Endodermal cell (in vitro differentiated cells): Measurements from ENCODE around the gene PTRH1. TPM values are rescaled to one million over a fixed set of nuclear protein-coding genes. Genes with fewer than 3 reads are reported as not detected.
A peak's percentile ranks its signal among the peaks of the same experiment; 100 is the strongest.

Experiments
- DNase-seq: peaks from one replicate; pipeline ENCODE4 v3.0.0-alpha.2; 2017
- H3K27ac ChIP-seq: 2 replicates; pipeline ENCODE4 v1.5.1; 2013; ENCODE audit warnings: mild to moderate bottlenecking, low read depth, low read length, moderate library complexity
- H3K27me3 ChIP-seq: 2 replicates; pipeline ENCODE4 v1.6.1; 2013; ENCODE audit warnings: mild to moderate bottlenecking, low read length, moderate library complexity; ENCODE audit not compliant: insufficient read depth, control insufficient read depth, poor library complexity, severe bottlenecking
- H3K36me3 ChIP-seq: 2 replicates; pipeline ENCODE4 v1.7.0; 2013; ENCODE audit warnings: mild to moderate bottlenecking, low read length, moderate library complexity; ENCODE audit not compliant: control insufficient read depth, insufficient read depth
- H3K4me1 ChIP-seq: one replicate; pipeline ENCODE4 v1.7.0; 2013; ENCODE audit warnings: low read length; ENCODE audit not compliant: control insufficient read depth, insufficient read depth
- H3K4me3 ChIP-seq: 2 replicates; pipeline ENCODE4 v1.5.1; 2013; ENCODE audit warnings: mild to moderate bottlenecking, low read length, moderate library complexity
- H3K9ac ChIP-seq: 2 replicates; pipeline ENCODE4 v1.6.1; 2013; ENCODE audit warnings: mild to moderate bottlenecking, low read length, moderate library complexity; ENCODE audit not compliant: poor library complexity, severe bottlenecking; ENCODE audit errors: extremely low read depth
- H3K9me3 ChIP-seq: 2 replicates; pipeline ENCODE4 v1.6.1; 2013; ENCODE audit warnings: mild to moderate bottlenecking, low read length, moderate library complexity; ENCODE audit not compliant: control insufficient read depth
- H3K27ac Mint-ChIP-seq: 2 replicates; pipeline ENCODE4 v1.8.0; 2020; ENCODE audit warnings: mixed read lengths
- H3K27me3 Mint-ChIP-seq: 2 replicates; pipeline ENCODE4 v1.8.0; 2021; ENCODE audit warnings: mild to moderate bottlenecking, mixed read lengths; ENCODE audit not compliant: insufficient read depth
- H3K36me3 Mint-ChIP-seq: 2 replicates; pipeline ENCODE4 v1.8.0; 2020; ENCODE audit warnings: low read depth, mixed read lengths
- H3K4me1 Mint-ChIP-seq: 2 replicates; pipeline ENCODE4 v1.8.0; 2020; ENCODE audit warnings: mixed read lengths
- H3K4me3 Mint-ChIP-seq: 2 replicates; pipeline ENCODE4 v1.8.0; 2020; ENCODE audit warnings: mild to moderate bottlenecking, moderate library complexity, mixed read lengths
- H3K9me3 Mint-ChIP-seq: 2 replicates; pipeline ENCODE4 v1.8.0; 2020; ENCODE audit warnings: mild to moderate bottlenecking, mixed read lengths
- CTCF ChIP-seq: fragments of 200-600 bp; sonication (generic); conservative IDR thresholded peaks from 2 replicates; pipeline ENCODE4 v1.5.0; 2021; ENCODE audit warnings: antibody characterized with exemption, mild to moderate bottlenecking
- WGBS, 2 experiments: methylation state at CpG; one replicate each; pipeline versions ENCODE4 v1.1.5 to v1.1.7; 2013; ENCODE audit warnings: missing lambda C conversion rate in 2 of 2, mixed read lengths in 1 of 2; ENCODE audit not compliant: insufficient coverage in 1 of 2, insufficient read length in 1 of 2; 5-methylcytosine and 5-hydroxymethylcytosine counted together
- total RNA-seq, 2 donors: library from RNA; stranded (reverse); fragmentation: NEBNext Ultra II Directional in 1 of 2; extraction: Animal tissue kit (Norgen Biotek cat#: 25700) in 1 of 2; gene quantifications; 2 replicates in 1 of 2; 3 replicates in 1 of 2; pipeline ENCODE4 v1.2.1, GENCODE V29; 2021

Gene PTRH1
- total RNA-seq, 2 donors from 2014 or later = 15.2 to 18.7 TPM

- H3K4me3 Mint-ChIP-seq = no peak overlapping the region
- H3K27me3 Mint-ChIP-seq = no peaks in the 10 kb centered on the region
- no peaks in the 10 kb centered on the region for H3K36me3 ChIP-seq
- TF ChIP-seq CTCF = no peak
- H3K9ac ChIP-seq = no peak overlapping the region
- H3K27ac ChIP-seq = no peak overlapping the region
- H3K4me3 ChIP-seq = no peak overlapping the region
- no peak for DNase-seq
- no peaks in the 10 kb centered on the region for H3K27me3 ChIP-seq
- H3K9me3 ChIP-seq = no peaks in the 10 kb centered on the region
- no peaks in the 10 kb centered on the region for H3K9me3 Mint-ChIP-seq
- no peak overlapping the region for H3K27ac Mint-ChIP-seq
- WGBS, 2 experiments = 89 to 90% methylated on average over 7 to 12 of the region's 12 CpGs
- no peaks in the 10 kb centered on the region for H3K36me3 Mint-ChIP-seq
- no peaks in the 10 kb centered on the region for H3K4me1 ChIP-seq
- peaks cover 5% of the 10 kb centered on the region for H3K4me1 Mint-ChIP-seq
Measured at GRCh38 chr9:127720031-127720864, 4.8 kb upstream of the PTRH1 start.

DNA sequence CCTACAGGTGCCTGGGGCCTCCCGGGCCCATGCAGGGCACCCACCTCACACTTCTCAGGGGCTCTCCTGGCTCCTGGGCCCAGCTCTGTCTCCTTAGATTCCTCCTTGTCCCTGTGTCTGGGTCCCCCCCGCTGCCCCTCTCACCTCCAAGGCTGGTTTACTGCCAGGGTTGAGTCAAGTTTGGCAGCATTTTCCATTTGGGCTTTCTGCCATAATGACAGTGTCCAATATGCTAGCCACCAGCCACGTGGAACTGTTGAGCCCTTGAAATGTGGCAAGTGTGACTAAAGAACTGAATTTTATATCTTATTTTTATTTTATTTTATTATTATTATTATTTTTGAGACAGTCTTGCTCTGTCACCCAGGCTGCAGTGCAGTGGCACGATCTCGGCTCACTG lies 2.3 kb upstream of the PTRH1 start:
- no peak overlapping the region for H3K9ac ChIP-seq
- no peak for TF ChIP-seq CTCF
- Mint-ChIP-seq H3K4me3 (no peak overlapping the region), H3K27ac (no peak overlapping the region), H3K4me1 (peaks cover 5% of the 10 kb centered on the region), H3K27me3 (peaks cover 2% of the 10 kb centered on the region), H3K9me3 (no peaks in the 10 kb centered on the region), H3K36me3 (no peaks in the 10 kb centered on the region)
- DNase-seq = no peak
- H3K27me3 ChIP-seq = no peaks in the 10 kb centered on the region
- H3K4me1 ChIP-seq = no peaks in the 10 kb centered on the region
- no peak overlapping the region for H3K27ac ChIP-seq
- H3K36me3 ChIP-seq = no peaks in the 10 kb centered on the region
- no peaks in the 10 kb centered on the region for H3K9me3 ChIP-seq
- 88 to 96% methylated on average over 4 to 5 of the region's 5 CpGs for WGBS, 2 experiments
- H3K4me3 ChIP-seq = no peak overlapping the region

DNA sequence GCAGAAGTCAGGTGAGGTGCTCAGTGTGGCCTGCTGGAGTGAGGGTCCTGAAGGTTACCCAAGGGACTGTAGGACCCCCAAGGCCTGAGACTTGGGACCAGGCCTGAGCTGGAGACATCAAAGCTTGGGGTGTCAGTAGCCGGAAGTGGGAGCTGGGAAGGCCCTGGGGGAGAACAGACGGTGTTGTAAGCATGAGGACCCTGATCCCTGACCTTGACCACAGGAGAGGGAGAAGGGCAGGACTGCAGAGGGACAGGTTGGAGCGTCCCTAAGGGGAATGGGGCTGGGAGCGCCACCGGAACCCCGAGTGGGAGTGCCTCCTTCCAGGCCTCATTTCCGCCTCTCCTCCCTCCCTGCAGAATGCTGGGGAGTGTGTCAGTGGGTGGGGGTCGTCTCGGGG lies 949 bp upstream of the PTRH1 start:
- peak overlapping the region; percentile 90 for H3K4me3 Mint-ChIP-seq
- peaks cover 2% of the 10 kb centered on the region for H3K27me3 Mint-ChIP-seq
- no peaks in the 10 kb centered on the region for H3K27me3 ChIP-seq
- H3K9ac ChIP-seq = no peak overlapping the region
- peaks cover 7% of the 10 kb centered on the region for H3K4me1 Mint-ChIP-seq
- no peak overlapping the region for H3K27ac ChIP-seq
- no peaks in the 10 kb centered on the region for H3K36me3 Mint-ChIP-seq
- DNase-seq = no peak
- H3K4me3 ChIP-seq = peak overlapping the region; percentile 83
- H3K9me3 Mint-ChIP-seq = no peaks in the 10 kb centered on the region
- no peaks in the 10 kb centered on the region for H3K36me3 ChIP-seq
- H3K4me1 ChIP-seq = no peaks in the 10 kb centered on the region
- peak overlapping the region; percentile 93 for H3K27ac Mint-ChIP-seq
- 84 to 94% methylated on average over 4 to 9 of the region's 9 CpGs for WGBS, 2 experiments
- H3K9me3 ChIP-seq = no peaks in the 10 kb centered on the region
- TF ChIP-seq CTCF = no peak
